Measurements from ENCODE around the gene IMP4. TPM values are rescaled to one million over a fixed set of nuclear protein-coding genes. Genes with fewer than 3 reads are reported as not detected.

Gene IMP4
- total RNA-seq, 1 experiment from 2014 or later = 89.2 TPM

- no peaks in the 10 kb centered on the region for H3K9me3 Mint-ChIP-seq
- ChIA-PET POLR2A (interaction anchor here (1.0 to 1.3 kb wide), 2 partner anchors 31 to 54 kb away, joined by 3 to 7 read pairs; partner anchors contain the start of gene IMP4), CTCF (interaction anchor here (0.6 to 2.4 kb wide), 18 partner anchors 8 to 633 kb away, joined by 3 to 26 read pairs (median 4); partner anchors contain the start of genes GPR148, IMP4 and PTPN18)
- peaks cover 35% of the 10 kb centered on the region for H3K4me1 Mint-ChIP-seq
- DNase-seq (ENCODE audit: low spot score) = no peak
- ATAC-seq = peak; percentile 20
- peak overlapping the region; percentile 83 for H3K4me3 Mint-ChIP-seq
- peaks cover 4% of the 10 kb centered on the region for H3K27me3 Mint-ChIP-seq (ENCODE audit: low read depth)
- TF ChIP-seq GRHL2 (CRISPR knock-in tag; IDR thresholded peaks at IDR 0.05; ENCODE audit: insufficient replicate concordance, severe bottlenecking) = no peak
- 0 out of 2 replicates have a peak, but pooled peaks have one; percentile 18 for TF ChIP-seq CTCF (IDR thresholded peaks at IDR 0.05)
- no peak for TF ChIP-seq TCF7 (CRISPR knock-in tag; IDR thresholded peaks at IDR 0.05; ENCODE audit: low read depth)
- TF ChIP-seq MLX (CRISPR knock-in tag; IDR thresholded peaks at IDR 0.05) = no peak
- H3K27ac Mint-ChIP-seq = no peak overlapping the region; the same call in 1 of the 2 replicates
- peaks cover 18% of the 10 kb centered on the region for H3K36me3 Mint-ChIP-seq
Measured at GRCh38 chr2:130372833-130373807, 30.4 kb downstream of the IMP4 start.

GRCh38 chr2:130373808-130374365 lies 31.2 kb downstream of the IMP4 start:
- no peaks in the 10 kb centered on the region for H3K9me3 Mint-ChIP-seq
- no peak overlapping the region for H3K27ac Mint-ChIP-seq
- no peak for DNase-seq (ENCODE audit: low spot score)
- H3K4me1 Mint-ChIP-seq = peaks cover 30% of the 10 kb centered on the region
- H3K4me3 Mint-ChIP-seq = peak overlapping the region; percentile 42; the same call in 1 of the 2 replicates
- peaks cover 4% of the 10 kb centered on the region for H3K27me3 Mint-ChIP-seq (ENCODE audit: low read depth)
- peaks cover 18% of the 10 kb centered on the region for H3K36me3 Mint-ChIP-seq
- ATAC-seq = no peak
- TF ChIP-seq EMX1 (CRISPR knock-in tag; IDR thresholded peaks at IDR 0.05) (no peak), ZNF232 (CRISPR knock-in tag; IDR thresholded peaks at IDR 0.05) (no peak), NFYB (CRISPR knock-in tag; conservative IDR thresholded peaks at IDR 0.05; ENCODE audit: low read depth) (no peak), AR (CRISPR knock-in tag; IDR thresholded peaks at IDR 0.05) (no peak), GTF2I (CRISPR knock-in tag; conservative IDR thresholded peaks at IDR 0.05) (no peak), ZNF219 (CRISPR knock-in tag; IDR thresholded peaks at IDR 0.05; ENCODE audit: borderline replicate concordance) (no peak), USF2 (CRISPR knock-in tag; IDR thresholded peaks at IDR 0.05) (no peak), E2F5 (CRISPR knock-in tag; IDR thresholded peaks at IDR 0.05) (no peak), ETV6 (CRISPR knock-in tag; IDR thresholded peaks at IDR 0.05) (no peak), CREM (CRISPR knock-in tag; IDR thresholded peaks at IDR 0.05) (no peak), ZMAT4 (CRISPR knock-in tag; IDR thresholded peaks at IDR 0.05) (no peak), MXD4 (CRISPR knock-in tag; IDR thresholded peaks at IDR 0.05; ENCODE audit: borderline replicate concordance) (no peak), CBFB (CRISPR knock-in tag; IDR thresholded peaks at IDR 0.05; ENCODE audit: low read depth) (no peak), FOXK1 (CRISPR knock-in tag; IDR thresholded peaks at IDR 0.05) (no peak), IRF1 (CRISPR knock-in tag; IDR thresholded peaks at IDR 0.05) (no peak), E2F4 (CRISPR knock-in tag; IDR thresholded peaks at IDR 0.05; ENCODE audit: borderline replicate concordance, low read depth) (no peak)
- CTCF ChIA-PET = interaction anchor here (1.1 to 2.4 kb wide), 4 partner anchors 12 to 354 kb away, joined by 4 to 26 read pairs (median 13); partner anchors contain the start of genes GPR148, IMP4 and PTPN18
- POLR2A ChIA-PET = interaction anchor here (1.0 kb wide), 1 partner anchor 54 kb away, joined by 3 read pairs; no protein-coding TSS in a partner anchor

Data from WTC11 (cell line).